ENCODE data around the gene RAB14.

RAB14 gene

GRCh38 chr9:121204121-121204520, 2.5 kb upstream of the RAB14 start:
- no peaks in the 10 kb centered on the region for H3K36me3 ChIP-seq (ENCODE audit: control insufficient read depth, insufficient read depth, low read length)
- no peaks in the 10 kb centered on the region for H3K9me3 ChIP-seq (ENCODE audit: control insufficient read depth, insufficient read depth, low read depth, low read length)
- H3K9ac ChIP-seq (ENCODE audit: low read length) = no peak overlapping the region
- H3K4me1 ChIP-seq (ENCODE audit: control insufficient read depth, insufficient read depth, low read length) = peaks cover 20% of the 10 kb centered on the region
- no peak overlapping the region for H3K4me3 ChIP-seq (ENCODE audit: low read depth, low read length)
- peaks cover 8% of the 10 kb centered on the region; the same call in 1 of the 2 replicates for H3K27me3 ChIP-seq (ENCODE audit: control insufficient read depth, insufficient read depth, low read length)
- no peak overlapping the region for H3K27ac ChIP-seq (ENCODE audit: low read depth, low read length)

GRCh38 chr9:121201045-121201737, 478 bp downstream of the RAB14 start:
- peak overlapping the region; percentile 56; the same call in 1 of the 2 replicates for H3K27ac ChIP-seq (ENCODE audit: low read depth, low read length)
- H3K9ac ChIP-seq (ENCODE audit: low read length) = peak overlapping the region; percentile 83
- peak overlapping the region; percentile 66 for H3K4me3 ChIP-seq (ENCODE audit: low read depth, low read length)
- H3K9me3 ChIP-seq (ENCODE audit: control insufficient read depth, insufficient read depth, low read depth, low read length) = no peaks in the 10 kb centered on the region
- peaks cover 8% of the 10 kb centered on the region; the same call in 1 of the 2 replicates for H3K27me3 ChIP-seq (ENCODE audit: control insufficient read depth, insufficient read depth, low read length)
- peaks cover 19% of the 10 kb centered on the region for H3K4me1 ChIP-seq (ENCODE audit: control insufficient read depth, insufficient read depth, low read length)
- H3K36me3 ChIP-seq (ENCODE audit: control insufficient read depth, insufficient read depth, low read length) = no peaks in the 10 kb centered on the region

- H3K4me3 ChIP-seq (ENCODE audit: low read depth, low read length) = peak overlapping the region; percentile 66
These were observed 1.3 kb downstream of the RAB14 start for GRCh38 chr9:121200356-121200755.

GRCh38 chr9:121199921-121200320, 1.7 kb downstream of the RAB14 start:
- H3K9me3 ChIP-seq (ENCODE audit: control insufficient read depth, insufficient read depth, low read depth, low read length) = no peaks in the 10 kb centered on the region
- H3K4me3 ChIP-seq (ENCODE audit: low read depth, low read length) = peak overlapping the region; percentile 66; the same call in 1 of the 2 replicates
- peaks cover 2% of the 10 kb centered on the region; the same call in 1 of the 2 replicates for H3K27me3 ChIP-seq (ENCODE audit: control insufficient read depth, insufficient read depth, low read length)
- peaks cover 26% of the 10 kb centered on the region for H3K4me1 ChIP-seq (ENCODE audit: control insufficient read depth, insufficient read depth, low read length)
- H3K27ac ChIP-seq (ENCODE audit: low read depth, low read length) = no peak overlapping the region
- no peaks in the 10 kb centered on the region for H3K36me3 ChIP-seq (ENCODE audit: control insufficient read depth, insufficient read depth, low read length)
- H3K9ac ChIP-seq (ENCODE audit: low read length) = no peak overlapping the region

More at GRCh38 chr9:121200356-121200755, 1.3 kb downstream of the RAB14 start:
- Histone ChIP-seq H3K27me3 (ENCODE audit: control insufficient read depth, insufficient read depth, low read length) (peaks cover 6% of the 10 kb centered on the region; the same call in 1 of the 2 replicates), H3K4me1 (ENCODE audit: control insufficient read depth, insufficient read depth, low read length) (peaks cover 26% of the 10 kb centered on the region), H3K27ac (ENCODE audit: low read depth, low read length) (no peak overlapping the region), H3K36me3 (ENCODE audit: control insufficient read depth, insufficient read depth, low read length) (no peaks in the 10 kb centered on the region), H3K9me3 (ENCODE audit: control insufficient read depth, insufficient read depth, low read depth, low read length) (no peaks in the 10 kb centered on the region), H3K9ac (ENCODE audit: low read length) (peak overlapping the region; percentile 83)

- no peaks in the 10 kb centered on the region for H3K36me3 ChIP-seq (ENCODE audit: control insufficient read depth, insufficient read depth, low read length)
- no peaks in the 10 kb centered on the region for H3K27me3 ChIP-seq (ENCODE audit: control insufficient read depth, insufficient read depth, low read length)
- H3K4me1 ChIP-seq (ENCODE audit: control insufficient read depth, insufficient read depth, low read length) = peaks cover 26% of the 10 kb centered on the region
- no peak overlapping the region for H3K9ac ChIP-seq (ENCODE audit: low read length)
- no peak overlapping the region for H3K4me3 ChIP-seq (ENCODE audit: low read depth, low read length)
- no peak overlapping the region for H3K27ac ChIP-seq (ENCODE audit: low read depth, low read length)
- no peaks in the 10 kb centered on the region for H3K9me3 ChIP-seq (ENCODE audit: control insufficient read depth, insufficient read depth, low read depth, low read length)
These were observed 3.1 kb downstream of the RAB14 start for GRCh38 chr9:121198512-121199042.

DNA sequence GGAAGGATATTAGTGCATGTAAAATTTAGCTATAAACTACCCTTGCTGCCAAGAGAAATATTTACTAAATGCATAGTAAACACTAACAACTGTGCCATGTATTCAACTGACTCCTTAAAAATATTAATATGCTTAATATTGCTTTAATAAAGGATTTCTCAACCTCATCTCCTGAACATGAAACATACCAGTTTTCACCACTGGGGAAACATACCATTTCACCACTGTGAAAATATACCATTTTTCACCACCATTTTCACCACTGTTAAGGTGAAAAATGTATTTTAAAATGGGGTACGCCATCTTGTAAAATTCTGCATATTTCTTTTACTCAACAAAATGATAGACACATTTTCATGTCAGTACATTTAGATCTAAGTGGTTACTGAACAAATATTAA, 4.5 kb downstream of the RAB14 start:
- H3K4me3 ChIP-seq (ENCODE audit: low read depth, low read length) = no peak overlapping the region
- H3K27ac ChIP-seq (ENCODE audit: low read depth, low read length) = no peak overlapping the region
- H3K4me1 ChIP-seq (ENCODE audit: control insufficient read depth, insufficient read depth, low read length) = peaks cover 26% of the 10 kb centered on the region
- no peaks in the 10 kb centered on the region for H3K9me3 ChIP-seq (ENCODE audit: control insufficient read depth, insufficient read depth, low read depth, low read length)
- no peaks in the 10 kb centered on the region for H3K27me3 ChIP-seq (ENCODE audit: control insufficient read depth, insufficient read depth, low read length)
- no peaks in the 10 kb centered on the region for H3K36me3 ChIP-seq (ENCODE audit: control insufficient read depth, insufficient read depth, low read length)
- no peak overlapping the region for H3K9ac ChIP-seq (ENCODE audit: low read length)

DNA sequence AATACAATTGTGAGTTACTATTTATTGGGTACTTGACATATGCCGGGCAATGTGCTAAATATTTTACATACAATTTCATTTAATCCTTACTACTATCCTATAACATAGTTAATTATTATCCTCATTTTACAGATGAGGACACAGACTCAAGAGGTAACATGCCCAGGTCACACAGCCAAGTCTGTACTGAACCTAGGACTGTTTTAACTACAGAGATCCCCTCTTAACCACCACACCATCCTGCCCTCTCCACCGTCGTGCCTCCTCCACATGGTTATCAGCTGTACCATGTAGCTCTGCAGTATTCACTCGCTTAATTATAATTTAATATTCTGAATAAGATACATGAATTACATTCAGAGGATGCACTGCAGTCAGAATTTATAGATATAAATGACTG, 5.3 kb downstream of the RAB14 start:
- no peaks in the 10 kb centered on the region for H3K36me3 ChIP-seq (ENCODE audit: control insufficient read depth, insufficient read depth, low read length)
- no peak overlapping the region for H3K4me3 ChIP-seq (ENCODE audit: low read depth, low read length)
- no peak overlapping the region for H3K9ac ChIP-seq (ENCODE audit: low read length)
- H3K27ac ChIP-seq (ENCODE audit: low read depth, low read length) = no peak overlapping the region
- no peaks in the 10 kb centered on the region for H3K9me3 ChIP-seq (ENCODE audit: control insufficient read depth, insufficient read depth, low read depth, low read length)
- peaks cover 26% of the 10 kb centered on the region for H3K4me1 ChIP-seq (ENCODE audit: control insufficient read depth, insufficient read depth, low read length)
- no peaks in the 10 kb centered on the region for H3K27me3 ChIP-seq (ENCODE audit: control insufficient read depth, insufficient read depth, low read length)

GRCh38 chr9:121194730-121195129, 6.9 kb downstream of the RAB14 start:
- H3K27me3 ChIP-seq (ENCODE audit: control insufficient read depth, insufficient read depth, low read length) = no peaks in the 10 kb centered on the region
- H3K9ac ChIP-seq (ENCODE audit: low read length) = no peak overlapping the region

DNA sequence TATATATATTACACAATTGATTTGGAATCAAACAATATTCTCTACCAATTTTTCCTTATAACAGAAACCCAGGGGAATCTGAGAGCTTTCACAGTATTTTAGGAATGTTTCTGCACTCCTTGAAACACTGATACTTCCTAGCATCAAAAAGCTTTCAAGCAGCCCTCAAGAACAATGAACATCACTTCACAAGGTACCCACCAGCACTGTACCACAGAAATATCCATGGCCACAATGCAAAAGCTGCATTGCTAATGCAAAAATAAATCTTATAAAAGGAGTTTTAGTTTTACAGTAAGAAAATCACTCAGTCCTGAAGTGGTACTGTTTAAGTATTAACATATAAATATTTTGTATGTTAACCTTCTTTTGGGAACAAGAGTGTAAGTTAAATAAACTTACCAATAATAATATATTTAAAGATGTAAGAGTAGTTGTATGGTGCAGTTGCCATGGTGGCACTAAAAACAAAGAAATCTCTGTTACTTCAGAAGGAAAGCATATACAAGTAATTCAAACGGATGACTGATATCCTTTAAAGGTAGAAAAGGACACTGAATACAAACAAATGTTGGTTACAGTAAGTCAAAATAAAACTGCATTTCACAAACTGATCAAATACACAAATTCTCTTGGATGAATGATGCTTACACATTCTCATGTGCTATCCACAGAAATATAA, 8.6 kb downstream of the RAB14 start:
- Histone ChIP-seq H3K27me3 (ENCODE audit: control insufficient read depth, insufficient read depth, low read length) (no peaks in the 10 kb centered on the region), H3K9ac (ENCODE audit: low read length) (no peak overlapping the region), H3K9me3 (ENCODE audit: control insufficient read depth, insufficient read depth, low read depth, low read length) (no peaks in the 10 kb centered on the region), H3K4me3 (ENCODE audit: low read depth, low read length) (no peak overlapping the region), H3K36me3 (ENCODE audit: control insufficient read depth, insufficient read depth, low read length) (no peaks in the 10 kb centered on the region; the same call in 1 of the 2 replicates), H3K4me1 (ENCODE audit: control insufficient read depth, insufficient read depth, low read length) (peaks cover 10% of the 10 kb centered on the region), H3K27ac (ENCODE audit: low read depth, low read length) (no peak overlapping the region)

More at GRCh38 chr9:121194730-121195129, 6.9 kb downstream of the RAB14 start:
- no peaks in the 10 kb centered on the region for H3K36me3 ChIP-seq (ENCODE audit: control insufficient read depth, insufficient read depth, low read length)
- H3K9me3 ChIP-seq (ENCODE audit: control insufficient read depth, insufficient read depth, low read depth, low read length) = no peaks in the 10 kb centered on the region
- H3K27ac ChIP-seq (ENCODE audit: low read depth, low read length) = no peak overlapping the region
- H3K4me1 ChIP-seq (ENCODE audit: control insufficient read depth, insufficient read depth, low read length) = peaks cover 16% of the 10 kb centered on the region
- no peak overlapping the region for H3K4me3 ChIP-seq (ENCODE audit: low read depth, low read length)

DNA sequence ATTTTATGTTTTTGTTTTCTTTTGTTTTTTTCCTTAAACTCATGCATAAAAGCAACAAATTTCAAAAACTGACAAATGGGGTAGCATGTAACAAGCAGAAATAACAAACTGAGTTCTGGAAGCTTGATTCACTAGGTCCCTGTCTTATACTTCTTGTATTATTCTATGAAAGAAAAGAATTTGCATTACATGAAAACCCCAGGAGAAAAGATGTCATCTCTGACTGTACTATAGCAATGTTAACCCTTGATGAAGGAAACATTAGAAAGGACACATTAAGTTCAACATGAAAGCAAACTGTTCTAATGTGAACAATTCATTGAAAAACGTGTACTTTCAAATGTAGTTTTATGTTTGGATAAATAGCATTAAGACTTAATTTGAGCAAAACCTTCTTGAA, 9.2 kb downstream of the RAB14 start:
- no peaks in the 10 kb centered on the region; the same call in 1 of the 2 replicates for H3K36me3 ChIP-seq (ENCODE audit: control insufficient read depth, insufficient read depth, low read length)
- H3K27me3 ChIP-seq (ENCODE audit: control insufficient read depth, insufficient read depth, low read length) = no peaks in the 10 kb centered on the region
- H3K9ac ChIP-seq (ENCODE audit: low read length) = no peak overlapping the region
- no peak overlapping the region for H3K4me3 ChIP-seq (ENCODE audit: low read depth, low read length)
- H3K9me3 ChIP-seq (ENCODE audit: control insufficient read depth, insufficient read depth, low read depth, low read length) = no peaks in the 10 kb centered on the region
- H3K4me1 ChIP-seq (ENCODE audit: control insufficient read depth, insufficient read depth, low read length) = peaks cover 10% of the 10 kb centered on the region
- no peak overlapping the region for H3K27ac ChIP-seq (ENCODE audit: low read depth, low read length)

DNA sequence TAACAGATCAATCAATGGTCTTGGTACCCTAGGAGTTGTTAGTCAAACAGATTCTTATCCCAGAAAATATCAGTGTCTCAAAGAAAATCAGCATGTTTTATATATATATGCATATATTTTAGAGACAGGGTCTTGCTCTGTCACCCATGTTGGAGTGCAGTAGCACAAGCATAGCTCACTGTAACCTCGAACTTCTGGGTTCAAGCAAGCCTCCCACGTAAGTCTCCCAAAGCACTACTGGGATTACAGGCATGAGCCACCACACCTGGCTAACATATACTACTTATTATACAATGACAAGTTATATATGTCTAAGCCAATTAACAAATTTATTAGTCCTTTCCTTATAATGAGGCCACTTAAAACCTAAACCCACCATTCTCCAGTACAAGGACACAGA, 10.4 kb downstream of the RAB14 start:
- H3K4me3 ChIP-seq (ENCODE audit: low read depth, low read length) = no peak overlapping the region
- H3K9me3 ChIP-seq (ENCODE audit: control insufficient read depth, insufficient read depth, low read depth, low read length) = no peaks in the 10 kb centered on the region
- no peak overlapping the region for H3K27ac ChIP-seq (ENCODE audit: low read depth, low read length)
- H3K9ac ChIP-seq (ENCODE audit: low read length) = no peak overlapping the region
- H3K36me3 ChIP-seq (ENCODE audit: control insufficient read depth, insufficient read depth, low read length) = peaks cover under 1% of the 10 kb centered on the region; the same call in 1 of the 2 replicates
- H3K27me3 ChIP-seq (ENCODE audit: control insufficient read depth, insufficient read depth, low read length) = no peaks in the 10 kb centered on the region
- H3K4me1 ChIP-seq (ENCODE audit: control insufficient read depth, insufficient read depth, low read length) = peaks cover 7% of the 10 kb centered on the region
